ENCODE data around the gene SLC9C2.

- TF ChIP-seq CTCF (IDR thresholded peaks at IDR 0.05) (no peak), EP300 (IDR thresholded peaks at IDR 0.05) (no peak), POLR2A (IDR thresholded peaks at IDR 0.05) (no peak)
Observed at GRCh38 chr1:173508541-173508940, 94.3 kb downstream of the SLC9C2 start.
